SK-N-SH treated with all-trans-retinoic acid at 6 μM for 48 hours (cell line): ENCODE measurements around the gene FOXRED2.

ENCODE experiments used
- ARNTL ChIP-seq: fragments of 450-650 bp; formaldehyde crosslinking; IDR thresholded peaks from 2 replicates; pipeline ENCODE4 v1.5.0; 2020; ENCODE audit warnings: low read depth, mild to moderate bottlenecking, moderate library complexity, borderline replicate concordance
- CREB5 ChIP-seq: fragments of 250-450 bp; sonication (Bioruptor Pico); IDR thresholded peaks from 2 replicates; pipeline ENCODE4 v1.5.1; 2020; ENCODE audit warnings: low read depth, mild to moderate bottlenecking, moderate library complexity
- ZFP30 ChIP-seq: fragments of 450-650 bp; formaldehyde crosslinking; IDR thresholded peaks from 2 replicates; pipeline ENCODE4 v1.5.0; 2022; ENCODE audit warnings: mild to moderate bottlenecking, moderate library complexity
- ZNF565 ChIP-seq: fragments of 450-650 bp; formaldehyde crosslinking; conservative IDR thresholded peaks from 2 replicates; pipeline ENCODE4 v1.5.0; 2020; ENCODE audit warnings: low read depth, mild to moderate bottlenecking, moderate library complexity
- ZNF70 ChIP-seq: fragments of 450-650 bp; formaldehyde crosslinking; IDR thresholded peaks from 2 replicates; pipeline ENCODE4 v1.5.0; 2020; ENCODE audit warnings: mild to moderate bottlenecking, moderate library complexity

- TF ChIP-seq ZFP30 (CRISPR knock-in tag) (no peak), ARNTL (CRISPR knock-in tag) (no peak), CREB5 (CRISPR knock-in tag) (no peak), ZNF565 (CRISPR knock-in tag) (no peak), ZNF70 (no peak)
These were observed 63.6 kb downstream of the FOXRED2 start for GRCh38 chr22:36443198-36443770.
